GM18526 (cell line): ENCODE measurements around the gene FNBP1L.

Experiments used
- POLR2A ChIP-seq: IDR thresholded peaks from 3 replicates; pipeline ENCODE4 v1.6.1; 2011; ENCODE audit not compliant: insufficient read length; ENCODE audit errors: extremely low read depth

FNBP1L gene

DNA sequence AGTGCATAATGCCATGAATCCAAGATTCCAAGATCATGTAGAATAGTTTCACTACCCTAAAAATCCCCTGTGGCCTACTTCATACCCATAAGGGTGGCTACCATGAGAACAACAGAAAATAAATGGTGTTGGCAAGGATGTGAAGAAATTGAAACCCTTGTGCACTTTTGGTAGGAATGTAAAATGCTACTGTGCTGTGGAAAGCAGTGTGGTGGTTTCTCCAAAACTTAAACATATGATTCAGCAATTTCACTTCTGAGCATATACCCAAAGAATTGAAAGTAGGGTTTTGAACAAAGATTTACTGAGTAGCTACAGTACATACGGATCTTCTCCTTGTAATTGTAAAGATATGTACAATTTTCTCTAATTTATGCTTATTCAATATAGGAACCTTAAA, 16.0 kb downstream of the FNBP1L start:
- no peak for TF ChIP-seq POLR2A

DNA sequence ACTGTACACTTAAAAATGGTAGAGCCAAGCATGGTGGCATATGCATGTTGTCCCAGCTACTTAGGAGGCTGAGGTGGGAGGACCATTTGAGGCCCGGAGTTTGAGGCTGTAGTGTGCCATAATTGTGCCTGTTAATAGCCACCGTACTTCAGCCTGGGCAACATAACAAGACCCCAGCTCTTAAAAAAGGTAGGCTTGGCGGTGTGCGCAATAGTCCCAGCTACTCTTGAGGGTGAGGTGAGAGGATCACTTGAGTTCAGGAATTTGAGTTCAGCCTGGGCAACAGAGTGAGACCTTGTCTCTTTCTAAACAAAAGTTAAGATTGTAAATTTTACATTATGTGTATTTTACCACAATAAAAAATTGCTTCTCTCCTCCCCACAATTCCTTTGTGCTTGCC, 19.7 kb downstream of the FNBP1L start:
- no peak for TF ChIP-seq POLR2A

DNA sequence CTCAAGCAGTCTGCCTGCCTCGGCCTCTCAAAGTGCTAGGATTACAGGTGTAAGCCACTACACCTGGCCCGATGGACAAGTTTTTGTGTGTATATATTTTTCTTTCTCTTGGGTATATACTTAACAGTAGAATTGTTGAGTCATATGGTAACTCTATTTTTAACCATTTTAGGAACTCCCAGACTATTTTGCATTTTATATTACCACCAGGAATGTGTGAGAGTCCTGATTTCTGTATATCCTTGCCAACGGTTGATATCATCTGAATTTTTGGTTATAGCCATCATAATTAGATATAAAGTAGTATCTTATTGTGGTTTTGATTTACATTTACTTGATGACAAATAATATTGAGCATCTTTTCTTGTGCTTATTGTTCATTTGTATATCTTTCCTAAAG, 20.7 kb downstream of the FNBP1L start:
- TF ChIP-seq POLR2A, result no peak

DNA sequence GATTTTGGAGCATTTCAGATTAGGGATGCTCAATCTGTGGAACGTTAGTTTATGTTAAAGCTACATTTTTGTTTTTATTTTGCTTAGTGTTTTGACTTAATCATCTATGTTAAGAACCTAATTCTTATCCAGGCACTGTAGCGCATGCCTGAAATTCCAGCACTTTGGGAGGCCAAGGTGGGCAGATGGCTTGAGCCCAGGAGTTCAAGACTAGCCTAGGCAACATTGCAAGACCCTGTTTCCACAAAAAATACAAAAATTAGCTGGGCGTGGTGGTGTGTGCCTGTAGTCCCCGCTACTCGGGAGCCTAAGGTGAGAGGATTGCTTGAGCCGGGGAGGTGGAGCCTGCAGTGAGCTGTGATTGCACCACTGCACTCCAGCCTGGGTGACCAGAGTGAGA, 23.4 kb downstream of the FNBP1L start:
- no peak for TF ChIP-seq POLR2A

DNA sequence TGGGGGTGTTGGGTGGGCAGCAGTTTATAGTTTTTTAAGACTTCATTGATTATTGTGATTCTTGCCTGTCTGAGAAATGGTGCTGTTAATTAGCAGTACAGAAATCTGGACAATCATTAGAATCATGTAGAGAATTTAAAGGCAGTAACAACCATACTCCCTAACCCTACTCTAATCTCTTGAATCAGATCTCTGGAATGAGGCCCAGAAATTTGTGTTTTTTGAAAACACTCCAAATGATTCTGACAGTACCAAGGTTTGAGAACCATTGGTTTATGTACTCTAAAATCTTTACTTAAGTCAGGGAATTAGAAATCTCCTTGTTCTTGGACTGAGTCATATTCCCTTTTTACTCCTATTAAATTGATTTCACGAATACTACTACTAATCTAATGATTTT, 24.0 kb downstream of the FNBP1L start:
- TF ChIP-seq POLR2A, result no peak

DNA sequence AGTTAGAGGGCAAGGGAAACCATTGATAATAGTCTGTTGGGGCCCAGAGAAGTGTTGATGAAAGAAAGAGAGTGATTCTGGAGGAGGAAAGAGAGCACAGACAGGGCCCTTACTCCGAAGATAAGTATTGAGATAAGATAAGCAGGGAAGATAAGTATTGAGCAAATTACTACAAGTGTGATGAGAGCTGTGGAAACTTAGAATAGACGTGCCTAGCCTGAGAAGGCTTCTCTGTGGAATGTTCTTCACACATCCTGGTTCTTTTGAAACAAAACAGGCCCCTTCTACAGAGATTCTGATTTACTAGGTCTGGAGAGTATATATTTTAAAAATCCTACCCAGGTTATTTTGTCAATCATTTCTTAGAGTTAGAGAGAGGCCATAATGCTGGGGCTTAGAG, 26.4 kb downstream of the FNBP1L start:
- no peak for TF ChIP-seq POLR2A

DNA sequence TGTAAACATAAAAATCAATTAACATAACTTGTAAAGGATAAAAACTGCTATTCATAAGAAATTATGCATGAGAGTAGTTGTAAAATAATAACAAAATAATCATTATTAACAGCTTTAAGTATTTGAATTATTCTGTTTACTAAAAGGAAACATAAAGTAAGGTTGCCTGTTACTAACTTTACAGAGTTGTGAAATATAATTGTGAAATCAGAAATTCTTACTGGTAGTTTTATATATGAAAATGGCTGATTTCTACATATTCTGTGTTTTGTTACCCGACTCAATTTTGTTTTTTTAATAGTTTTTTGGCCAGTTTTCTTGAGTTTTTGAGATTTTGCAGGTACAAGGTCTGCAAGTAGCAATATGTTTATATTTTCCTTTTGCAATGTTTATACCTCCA, 27.8 kb downstream of the FNBP1L start:
- TF ChIP-seq POLR2A, result no peak

DNA sequence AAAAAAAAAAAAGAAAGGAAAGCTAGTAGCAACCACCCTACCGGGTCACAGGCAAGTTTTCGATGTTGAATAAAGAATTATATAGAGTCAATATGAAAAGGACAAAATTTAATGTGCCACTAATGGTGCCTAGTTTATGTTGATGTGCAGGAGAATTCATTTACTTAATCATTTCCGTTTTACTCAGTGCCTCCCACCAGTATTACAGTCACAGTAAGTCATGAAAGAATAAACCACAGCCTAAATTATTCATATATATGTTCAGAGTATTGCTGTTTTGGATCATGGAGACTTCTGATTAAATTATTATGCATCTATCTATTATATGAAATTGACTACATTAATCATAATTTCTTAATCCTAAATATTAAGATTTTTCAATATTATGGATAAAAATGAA, 35.3 kb downstream of the FNBP1L start:
- no peak for TF ChIP-seq POLR2A

DNA sequence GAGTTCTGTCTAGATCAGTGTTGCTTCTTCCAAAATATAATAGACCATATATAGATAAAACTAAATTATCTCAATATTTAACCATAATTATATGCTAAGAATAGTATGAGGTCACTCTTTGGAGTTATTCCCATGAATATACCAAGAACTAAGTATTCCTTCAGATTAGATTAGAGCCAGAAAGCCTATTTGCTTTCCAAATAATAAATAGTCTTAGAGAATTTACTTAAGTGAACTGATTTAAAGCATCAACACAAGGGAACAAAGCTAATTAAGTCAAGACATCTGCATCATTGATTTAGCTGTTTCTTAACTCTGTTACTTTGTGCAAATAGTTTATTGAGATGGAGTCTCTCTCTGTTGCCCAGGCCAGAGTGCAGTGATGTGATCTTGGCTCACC, 35.7 kb downstream of the FNBP1L start:
- TF ChIP-seq POLR2A, result no peak

DNA sequence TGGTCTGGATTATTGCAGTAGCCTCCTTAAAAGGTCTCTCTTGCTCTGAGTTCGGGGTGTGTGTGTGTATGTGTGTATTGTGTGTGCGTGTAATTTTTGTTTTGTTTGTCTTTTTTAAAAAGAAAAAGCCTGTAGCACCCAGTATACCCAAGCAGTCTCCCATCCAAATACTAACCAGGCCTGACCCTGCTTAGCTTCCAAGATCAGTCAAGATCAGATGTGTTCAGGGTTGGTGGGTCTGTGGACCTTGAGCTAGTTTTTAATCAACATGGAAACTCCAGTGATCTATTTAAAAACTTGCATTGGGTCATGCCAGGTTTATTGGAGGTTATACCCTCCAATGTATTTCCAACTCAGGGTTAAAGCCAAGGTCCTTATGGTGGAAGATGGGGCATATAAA, 40.3 kb downstream of the FNBP1L start:
- TF ChIP-seq POLR2A, result no peak

DNA sequence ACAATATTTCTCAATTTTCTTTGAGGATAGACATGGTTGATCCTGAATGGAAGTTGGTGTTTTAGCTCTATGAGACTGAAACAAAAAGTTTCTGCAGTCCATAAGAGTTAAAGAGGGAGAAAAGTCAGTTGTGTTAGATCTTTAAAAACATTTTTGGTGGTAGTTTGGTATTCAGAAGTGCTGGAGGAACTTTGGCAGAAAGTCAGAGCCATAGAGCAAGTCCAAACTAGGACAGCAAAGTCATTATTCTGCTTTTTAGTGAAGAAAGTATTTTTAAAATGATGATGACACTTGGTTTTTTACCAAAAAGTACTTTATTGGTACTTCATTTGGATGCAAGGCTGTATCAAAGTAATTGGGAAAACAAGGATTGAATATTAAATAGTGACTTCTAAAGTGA, 41.8 kb downstream of the FNBP1L start:
- TF ChIP-seq POLR2A, result no peak

DNA sequence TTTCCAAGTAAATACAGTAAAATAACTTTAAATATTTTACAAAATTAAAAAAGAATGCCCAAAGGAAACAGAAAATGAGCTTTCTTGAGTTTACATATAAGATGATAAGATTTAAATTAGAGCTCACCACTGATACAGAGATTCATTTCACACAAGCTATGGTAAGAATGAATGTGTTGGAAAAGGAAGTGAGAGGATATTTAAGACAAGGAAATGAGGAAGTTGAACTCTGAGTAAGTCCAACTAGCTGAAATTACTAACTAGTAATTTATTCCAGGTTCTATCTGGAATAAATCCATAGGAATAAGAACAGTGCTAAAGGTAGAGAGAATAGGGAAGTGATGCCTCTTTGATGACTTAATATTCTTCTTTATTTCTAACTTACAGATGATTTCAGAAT, 42.4 kb downstream of the FNBP1L start:
- TF ChIP-seq POLR2A, result no peak

DNA sequence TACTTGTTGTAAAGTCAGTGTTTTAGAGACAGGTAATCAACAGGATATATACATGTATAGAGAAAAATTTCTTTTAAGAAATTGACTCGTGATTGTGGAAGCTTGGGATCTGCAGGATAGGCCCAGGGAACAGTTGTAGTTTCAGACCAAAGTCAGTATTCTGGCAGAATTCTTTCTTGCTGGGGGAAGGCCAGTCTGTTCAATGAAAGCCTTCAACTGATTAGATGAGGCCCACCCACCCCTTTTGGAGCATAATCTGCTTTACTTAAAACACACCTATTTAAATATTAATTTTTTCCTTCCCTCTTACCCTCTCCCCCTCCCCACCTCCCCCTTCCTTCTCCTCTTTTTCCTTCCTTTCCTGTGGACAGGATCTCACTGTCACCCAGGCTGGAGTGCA, 48.0 kb downstream of the FNBP1L start:
- TF ChIP-seq POLR2A, result no peak

DNA sequence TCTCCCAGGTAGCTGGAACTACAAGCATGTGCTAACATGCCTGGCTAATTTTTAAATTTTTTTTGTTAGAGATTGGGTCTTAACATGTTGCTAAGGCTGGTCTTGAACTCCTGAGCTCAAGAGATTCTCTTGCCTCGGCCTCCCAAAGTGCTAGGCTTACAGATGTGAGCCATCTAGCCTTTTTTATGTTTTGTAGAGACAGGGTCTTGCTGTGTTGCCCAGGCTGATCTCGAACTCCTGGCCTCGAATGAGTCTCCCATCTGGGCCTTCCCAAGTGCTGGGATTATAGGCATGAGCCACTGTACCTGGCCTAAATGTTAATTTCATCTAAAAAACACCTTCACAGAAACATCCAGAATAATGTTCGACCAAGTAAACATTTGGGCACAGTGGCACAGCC, 48.6 kb downstream of the FNBP1L start:
- TF ChIP-seq POLR2A, result no peak

DNA sequence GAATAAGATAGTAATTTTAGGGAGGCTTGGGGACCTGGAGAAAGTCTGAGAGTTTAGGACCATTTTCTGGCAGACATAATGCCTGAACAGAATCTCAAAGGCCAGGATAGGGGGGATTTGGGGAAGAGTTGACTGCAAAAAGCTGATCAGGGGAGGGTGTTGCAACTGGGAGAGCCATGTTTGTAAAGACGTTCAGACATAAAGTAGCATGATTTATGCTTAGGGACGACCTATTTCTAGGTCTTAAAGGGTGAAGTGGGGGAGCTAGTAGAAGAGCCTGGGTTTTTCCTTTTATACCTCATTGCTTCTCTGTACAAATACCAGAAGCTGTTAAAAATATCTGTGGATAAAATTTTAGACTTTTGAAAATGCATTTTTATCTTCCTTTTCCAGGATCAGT, 51.2 kb downstream of the FNBP1L start:
- TF ChIP-seq POLR2A, result no peak

DNA sequence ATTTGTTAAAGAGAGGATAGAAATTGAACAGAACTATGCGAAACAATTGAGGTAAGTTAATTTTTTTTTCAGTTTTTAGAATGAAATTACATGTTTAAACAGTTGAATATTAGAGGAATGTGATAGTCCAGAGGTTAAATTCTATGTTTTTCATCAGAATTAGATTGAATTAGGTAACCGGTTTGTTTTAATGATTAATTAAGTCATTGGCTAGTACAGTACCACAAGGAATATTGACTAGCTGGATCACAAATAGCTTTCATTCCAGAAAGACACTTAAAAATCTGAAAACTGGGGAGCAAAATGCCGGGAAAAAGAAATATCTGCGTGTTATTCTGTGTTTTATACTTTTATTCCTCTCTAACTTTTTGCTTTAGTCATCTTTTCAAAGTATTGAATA, 51.6 kb downstream of the FNBP1L start:
- no peak for TF ChIP-seq POLR2A

DNA sequence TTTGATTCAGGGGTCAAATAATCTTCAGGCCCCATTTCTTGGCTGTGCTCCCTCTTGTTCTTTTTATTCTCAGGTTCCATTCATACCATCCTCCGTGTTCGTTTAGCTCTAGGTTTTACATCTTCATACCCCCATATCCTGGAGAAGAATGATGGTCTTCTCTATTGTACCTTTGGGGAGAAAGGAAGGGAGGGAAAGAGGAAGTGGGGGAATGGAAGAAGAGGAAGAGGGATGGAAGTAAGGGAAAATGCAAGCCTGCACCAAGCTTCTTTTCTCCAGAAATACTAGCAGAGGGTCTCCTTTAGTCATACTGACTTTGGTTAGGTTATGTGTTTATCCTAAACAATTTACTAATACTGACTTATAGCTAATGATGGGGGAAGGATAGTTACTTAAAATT, 52.4 kb downstream of the FNBP1L start:
- no peak for TF ChIP-seq POLR2A

DNA sequence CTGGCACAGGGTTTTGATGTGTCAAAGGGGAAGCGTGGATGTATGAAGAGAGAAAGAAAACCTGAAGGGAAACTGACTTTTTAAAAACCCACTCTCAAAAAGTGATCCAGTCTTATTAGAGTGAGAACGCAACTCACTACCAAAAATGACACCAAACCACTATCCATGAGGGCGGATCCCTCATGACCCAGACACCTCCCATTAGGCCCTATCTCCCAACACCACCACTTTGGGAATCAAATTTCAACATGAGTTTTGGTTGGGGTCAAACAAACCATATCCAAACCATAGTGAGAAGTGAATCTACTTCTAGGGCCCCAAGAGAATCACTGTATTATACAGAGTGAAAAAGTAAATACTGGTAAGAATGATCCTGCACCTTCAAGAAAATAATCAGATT, 53.5 kb downstream of the FNBP1L start:
- no peak for TF ChIP-seq POLR2A
